T-cell (primary cell): ENCODE data around the gene NIPAL1. TPM values are rescaled to one million over a fixed set of nuclear protein-coding genes. Genes with fewer than 3 reads are reported as not detected.

Source experiments
- ATAC-seq, 4 experiments: fragments of 200-7000 bp in 3 of 4; fragments of 150-1000 bp in 1 of 4; cut with Tn5 transposase; replicated peaks in 1 of 4; 1 replicate in 3 of 4; 2 replicates in 1 of 4; pipeline ENCODE4 v1.10.0; 2021; ENCODE audit warnings: moderate library complexity in 3 of 4, mild to moderate bottlenecking in 2 of 4, moderate number of reproducible peaks in 1 of 4
- CTCF ChIA-PET, 2 donors: fragments of 300-600 bp; sonication (Branson Sonifier 250); formaldehyde crosslinking; loops; one replicate each; lab custom pipeline; 2022; ENCODE audit warnings: antibody characterized with exemption in 2 of 2; lab: Charles Lee
- POLR2A ChIA-PET, 2 donors: fragments of 300-600 bp; sonication (Branson Sonifier 250); formaldehyde crosslinking; loops; one replicate each; lab custom pipeline; 2022; ENCODE audit warnings: antibody characterized with exemption in 2 of 2; lab: Charles Lee
- DNase-seq, 35 experiments: peaks; one replicate each; pipeline versions ENCODE4 v3.0.0 to v3.0.0-alpha.2; 2013 to 2023
- H3K27ac ChIP-seq: one replicate; pipeline ENCODE4 v1.5.1; 2013; ENCODE audit warnings: low read length
- H3K27me3 ChIP-seq, 2 experiments: replicated peaks in 1 of 2; 1 replicate in 1 of 2; 2 replicates in 1 of 2; pipeline versions ENCODE4 v1.6.1 to v1.7.0; 2013; ENCODE audit warnings: low read length in 1 of 2, mixed read lengths in 1 of 2; ENCODE audit not compliant: control insufficient read depth in 2 of 2, insufficient read depth in 2 of 2; ENCODE audit errors: extremely low read depth in 1 of 2
- H3K36me3 ChIP-seq, 2 donors: 1 replicate in 1 of 2; 2 replicates in 1 of 2; pipeline versions ENCODE4 v1.6.1 to v1.7.0; 2013; ENCODE audit warnings: low read length in 1 of 2; ENCODE audit not compliant: control insufficient read depth in 2 of 2, insufficient read depth in 1 of 2; ENCODE audit errors: extremely low read depth in 1 of 2
- H3K4me1 ChIP-seq, 2 experiments: 1 replicate in 1 of 2; 2 replicates in 1 of 2; pipeline versions ENCODE4 v1.6.1 to v1.7.0; 2013; ENCODE audit warnings: low read length in 2 of 2, mixed read lengths in 1 of 2; ENCODE audit not compliant: insufficient read depth in 2 of 2, control insufficient read depth in 1 of 2; ENCODE audit errors: extremely low read depth in 1 of 2
- H3K4me3 ChIP-seq, 2 donors: 1 replicate in 1 of 2; 2 replicates in 1 of 2; pipeline versions ENCODE4 v1.5.1 to v1.7.0; 2013; ENCODE audit warnings: mild to moderate bottlenecking in 2 of 2, low read length in 1 of 2, moderate library complexity in 1 of 2; ENCODE audit not compliant: control insufficient read depth in 1 of 2; ENCODE audit errors: extremely low read depth in 1 of 2
- H3K9me3 ChIP-seq: 2 replicates; pipeline ENCODE4 v1.7.0; 2013
- H3K27ac Mint-ChIP-seq, 2 donors: one replicate each; pipeline ENCODE4 v1.8.0; 2020 to 2021; ENCODE audit warnings: mild to moderate bottlenecking in 2 of 2, mixed read lengths in 2 of 2
- H3K27me3 Mint-ChIP-seq, 2 donors: one replicate each; pipeline ENCODE4 v1.8.0; 2021 to 2022; ENCODE audit warnings: mixed read lengths in 2 of 2
- H3K36me3 Mint-ChIP-seq: one replicate; pipeline ENCODE4 v1.8.0; 2021; ENCODE audit warnings: mixed read lengths
- H3K4me1 Mint-ChIP-seq, 3 donors: one replicate each; pipeline ENCODE4 v1.8.0; 2020 to 2022; ENCODE audit warnings: mixed read lengths in 3 of 3, mild to moderate bottlenecking in 1 of 3
- H3K4me3 Mint-ChIP-seq, 3 donors: one replicate each; pipeline ENCODE4 v1.8.0; 2020 to 2022; ENCODE audit warnings: mild to moderate bottlenecking in 3 of 3, mixed read lengths in 3 of 3, moderate library complexity in 3 of 3
- H3K9me3 Mint-ChIP-seq, 3 donors: one replicate each; pipeline ENCODE4 v1.8.0; 2020 to 2022; ENCODE audit warnings: mixed read lengths in 3 of 3
- WGBS: methylation state at CpG from one replicate; pipeline ENCODE4 v1.1.5; 2013; ENCODE audit warnings: missing lambda C conversion rate; ENCODE audit not compliant: insufficient coverage; 5-methylcytosine and 5-hydroxymethylcytosine counted together
- total RNA-seq, 35 experiments: library from RNA in 6 of 35; stranded (reverse) in 6 of 35; fragments of 120-200 nt in 1 of 35; gene quantifications; one replicate each; pipeline versions ENCODE4 v1.2.1 to v1.2.4 and lab custom pipeline; 2013 to 2026

The NIPAL1 gene
- total RNA-seq, 5 donors from 2014 or later (not counting 1 experiment from before 2014, with no cell fraction given), result 0.77 to 2.9 (median 0.80) TPM

DNA sequence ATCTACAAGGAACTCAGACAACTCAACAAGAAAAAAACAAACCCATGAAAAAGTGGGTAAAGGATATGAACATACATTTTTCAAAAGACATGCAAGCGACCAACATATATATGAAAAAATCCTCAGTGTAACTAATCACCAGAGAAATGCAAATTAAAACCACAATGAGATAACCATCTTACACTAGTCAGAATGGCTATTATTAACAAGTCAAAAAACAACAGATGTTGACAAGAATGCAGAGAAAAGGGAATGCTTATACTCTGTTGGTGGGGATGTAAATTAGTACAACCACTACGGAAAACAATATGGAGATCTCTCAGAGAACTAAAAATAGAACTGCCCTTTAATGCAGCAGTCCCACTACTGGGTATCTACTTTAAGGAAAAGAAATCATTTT, 12.1 kb downstream of the NIPAL1 start:
- H3K27me3 Mint-ChIP-seq, result peaks cover 4 to 11% of the 10 kb centered on the region in 2 donors
- no CpG with 5 or more reads among the region's 2 CpGs for WGBS
- POLR2A ChIA-PET, result no interaction called here
- H3K36me3 ChIP-seq, result no peaks in the 10 kb centered on the region
- no peak overlapping the region for H3K27ac Mint-ChIP-seq
- ATAC-seq (no peak), DNase-seq (no peak)
- CTCF ChIA-PET, result no interaction called here
- peaks cover 0 to 5% (median 2%) of the 10 kb centered on the region in 3 donors for H3K4me1 Mint-ChIP-seq
- H3K4me3 ChIP-seq, result no peak overlapping the region
- no peaks in the 10 kb centered on the region for H3K9me3 ChIP-seq
- H3K36me3 Mint-ChIP-seq, result no peaks in the 10 kb centered on the region
- no peak overlapping the region for H3K4me3 Mint-ChIP-seq
- no peaks in the 10 kb centered on the region for H3K9me3 Mint-ChIP-seq
- H3K4me1 ChIP-seq, result no peaks in the 10 kb centered on the region
- H3K27ac ChIP-seq, result no peak overlapping the region
- peaks cover 0 to 9% of the 10 kb centered on the region in 2 experiments for H3K27me3 ChIP-seq

DNA sequence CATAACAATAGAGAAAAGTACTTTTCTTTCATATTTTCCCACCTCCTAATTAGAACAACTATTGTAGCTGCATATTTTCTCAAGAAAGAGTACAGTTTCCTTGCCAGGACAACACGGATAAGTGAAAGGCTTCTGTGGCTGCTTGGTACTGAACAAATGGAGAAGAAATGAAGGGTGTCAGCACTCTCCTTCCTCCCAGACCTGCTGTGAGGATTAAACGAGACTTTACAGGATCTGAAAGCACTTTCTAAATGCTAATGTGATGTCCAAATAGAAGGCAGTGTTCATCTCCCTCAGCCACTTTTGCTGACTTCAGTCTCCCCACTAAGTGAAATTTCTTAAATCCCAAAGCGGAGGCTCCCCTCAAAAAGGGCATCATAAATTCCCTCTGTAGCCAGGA, 13.9 kb downstream of the NIPAL1 start:
- H3K36me3 ChIP-seq, result no peaks in the 10 kb centered on the region
- WGBS, result no CpG with 5 or more reads among the region's 3 CpGs
- H3K27ac ChIP-seq, result no peak overlapping the region
- no peaks in the 10 kb centered on the region for H3K9me3 ChIP-seq
- ChIA-PET POLR2A (no interaction called here), CTCF (interaction anchor here (0.6 to 4.9 kb wide), 4 partner anchors 12 to 187 kb away, joined by 3 to 46 read pairs (median 4); no protein-coding TSS in a partner anchor)
- ATAC-seq (no peak), DNase-seq (no peak)
- H3K4me1 ChIP-seq, result peaks cover 0 to 4% of the 10 kb centered on the region in 2 experiments
- no peak overlapping the region for H3K4me3 ChIP-seq
- H3K27me3 ChIP-seq, result no peaks in the 10 kb centered on the region
- Mint-ChIP-seq H3K4me1 (peaks cover 1 to 11% (median 6%) of the 10 kb centered on the region in 3 donors), H3K27me3 (peaks cover 0 to 3% of the 10 kb centered on the region in 2 donors), H3K36me3 (no peaks in the 10 kb centered on the region), H3K27ac (no peak overlapping the region), H3K4me3 (no peak overlapping the region), H3K9me3 (no peaks in the 10 kb centered on the region)

DNA sequence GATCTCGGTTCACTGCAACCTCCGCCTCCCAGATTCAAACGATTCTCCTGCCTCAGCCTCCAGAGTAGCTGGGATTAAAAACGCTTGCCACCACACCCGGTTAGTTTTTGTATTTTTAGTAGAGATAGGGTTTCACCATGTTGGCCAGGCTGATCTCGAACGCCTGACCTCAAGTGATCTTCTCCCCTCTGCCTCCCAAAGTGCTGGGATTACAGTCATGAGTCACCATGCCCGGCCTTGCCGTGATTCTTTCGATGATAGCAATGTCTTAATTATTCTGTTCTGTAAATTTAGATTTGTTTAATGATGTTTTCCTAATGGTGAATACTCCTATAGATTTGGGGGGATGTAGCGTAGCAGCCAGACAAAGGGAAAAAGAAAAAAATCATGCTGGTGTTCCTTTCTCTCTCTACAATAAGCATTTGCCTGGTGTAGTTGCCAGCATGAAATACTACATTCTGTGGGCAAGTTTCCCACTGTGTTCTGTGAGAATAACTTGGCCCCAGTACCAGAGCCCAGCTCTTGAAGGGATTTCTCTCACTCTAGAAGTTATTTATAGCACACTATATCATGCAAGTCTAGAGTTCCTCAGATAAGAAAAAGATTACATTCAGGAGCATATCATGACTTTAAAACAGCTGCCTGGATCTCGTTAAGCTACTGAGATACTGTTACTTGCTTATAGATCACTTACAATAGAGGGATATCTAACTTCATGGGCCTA, 15.4 kb downstream of the NIPAL1 start:
- POLR2A ChIA-PET, result no interaction called here
- H3K27me3 Mint-ChIP-seq, result no peaks in the 10 kb centered on the region
- H3K27ac Mint-ChIP-seq, result no peak overlapping the region
- H3K9me3 Mint-ChIP-seq, result no peaks in the 10 kb centered on the region
- CTCF ChIA-PET, result interaction anchor here (0.7 to 5.0 kb wide), 14 partner anchors 9 to 109 kb away, joined by 3 to 46 read pairs (median 4); no protein-coding TSS in a partner anchor
- H3K36me3 Mint-ChIP-seq, result no peaks in the 10 kb centered on the region
- no peak for DNase-seq
- no peak for ATAC-seq
- peaks cover 0 to 4% of the 10 kb centered on the region in 2 experiments for H3K4me1 ChIP-seq
- H3K27ac ChIP-seq, result no peak overlapping the region
- 100% methylated on average over 2 of the region's 12 CpGs for WGBS
- no peak overlapping the region for H3K4me3 ChIP-seq
- H3K4me3 Mint-ChIP-seq, result no peak overlapping the region
- no peaks in the 10 kb centered on the region for H3K9me3 ChIP-seq
- H3K36me3 ChIP-seq, result no peaks in the 10 kb centered on the region
- H3K4me1 Mint-ChIP-seq, result peaks cover 5 to 23% (median 9%) of the 10 kb centered on the region in 3 donors
- H3K27me3 ChIP-seq, result no peaks in the 10 kb centered on the region

DNA sequence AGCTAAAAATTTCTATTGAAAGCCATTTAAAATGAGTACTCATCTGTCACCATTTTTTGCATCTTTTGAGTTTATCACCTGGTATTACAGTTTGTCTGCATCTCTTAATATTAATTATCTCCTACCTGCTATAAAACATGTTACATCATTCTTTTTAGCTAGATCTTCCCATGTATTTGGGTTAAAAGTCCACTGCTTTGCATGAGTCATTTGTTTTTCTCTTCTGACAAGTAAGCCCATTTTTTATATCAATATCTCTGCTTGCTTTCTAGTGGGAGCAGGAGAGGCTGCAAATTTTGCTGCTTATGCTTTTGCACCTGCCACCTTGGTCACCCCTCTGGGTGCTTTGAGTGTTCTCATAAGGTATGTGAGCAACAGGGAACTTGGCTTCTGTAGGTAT, 16.1 kb downstream of the NIPAL1 start:
- H3K4me1 ChIP-seq, result peaks cover 0 to 4% of the 10 kb centered on the region in 2 experiments
- ChIA-PET CTCF (interaction anchor here (0.6 to 5.0 kb wide), 15 partner anchors 9 to 153 kb away, joined by 3 to 46 read pairs (median 4); no protein-coding TSS in a partner anchor), POLR2A (no interaction called here)
- no peaks in the 10 kb centered on the region for H3K9me3 ChIP-seq
- H3K4me3 ChIP-seq, result no peak overlapping the region
- ATAC-seq (no peak), DNase-seq (no peak)
- H3K4me1 Mint-ChIP-seq, result peaks cover 6 to 24% (median 12%) of the 10 kb centered on the region in 3 donors
- H3K36me3 Mint-ChIP-seq, result no peaks in the 10 kb centered on the region
- no peaks in the 10 kb centered on the region for H3K27me3 ChIP-seq
- no peaks in the 10 kb centered on the region for H3K9me3 Mint-ChIP-seq
- H3K27me3 Mint-ChIP-seq, result no peaks in the 10 kb centered on the region
- H3K27ac ChIP-seq, result no peak overlapping the region
- H3K27ac Mint-ChIP-seq, result no peak overlapping the region
- H3K4me3 Mint-ChIP-seq, result no peak overlapping the region
- no peaks in the 10 kb centered on the region for H3K36me3 ChIP-seq

DNA sequence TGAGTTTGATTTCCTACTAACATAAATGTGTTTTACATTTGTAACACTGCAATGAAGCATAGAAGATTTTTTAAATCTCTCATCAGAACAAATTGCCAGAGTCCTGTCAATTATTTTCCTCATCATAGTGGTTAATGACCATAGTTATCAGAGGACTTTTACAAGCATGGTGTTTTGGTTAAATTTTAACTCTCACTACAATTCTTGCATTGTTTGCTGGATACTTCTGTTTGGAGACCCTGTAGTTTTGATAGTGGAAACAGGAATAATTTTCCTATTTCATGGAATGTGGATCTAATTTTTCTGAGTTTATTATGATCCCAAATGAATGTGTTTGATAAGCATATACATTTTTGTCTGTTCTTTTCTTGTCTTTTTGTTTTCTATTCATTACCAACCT, 16.8 kb downstream of the NIPAL1 start:
- peaks cover 0 to 4% of the 10 kb centered on the region in 2 experiments for H3K4me1 ChIP-seq
- no peaks in the 10 kb centered on the region for H3K27me3 Mint-ChIP-seq
- H3K4me3 ChIP-seq, result no peak overlapping the region
- H3K9me3 Mint-ChIP-seq, result no peaks in the 10 kb centered on the region
- no peak overlapping the region for H3K27ac ChIP-seq
- no peaks in the 10 kb centered on the region for H3K9me3 ChIP-seq
- CTCF ChIA-PET, result interaction anchor here (0.5 to 5.0 kb wide), 16 partner anchors 11 to 159 kb away, joined by 3 to 46 read pairs (median 6); no protein-coding TSS in a partner anchor
- H3K27ac Mint-ChIP-seq, result no peak overlapping the region
- no peak for ATAC-seq
- no peaks in the 10 kb centered on the region for H3K36me3 Mint-ChIP-seq
- POLR2A ChIA-PET, result interaction anchor here (0.6 to 0.7 kb wide), 3 partner anchors 14 to 119 kb away, joined by 3 to 4 read pairs (median 3); partner anchors contain the start of gene NFXL1 (in 1 of the 2)
- peaks cover 6 to 23% (median 12%) of the 10 kb centered on the region in 3 donors for H3K4me1 Mint-ChIP-seq
- H3K36me3 ChIP-seq, result no peaks in the 10 kb centered on the region
- no peak for DNase-seq
- H3K27me3 ChIP-seq, result no peaks in the 10 kb centered on the region
- no peak overlapping the region for H3K4me3 Mint-ChIP-seq

DNA sequence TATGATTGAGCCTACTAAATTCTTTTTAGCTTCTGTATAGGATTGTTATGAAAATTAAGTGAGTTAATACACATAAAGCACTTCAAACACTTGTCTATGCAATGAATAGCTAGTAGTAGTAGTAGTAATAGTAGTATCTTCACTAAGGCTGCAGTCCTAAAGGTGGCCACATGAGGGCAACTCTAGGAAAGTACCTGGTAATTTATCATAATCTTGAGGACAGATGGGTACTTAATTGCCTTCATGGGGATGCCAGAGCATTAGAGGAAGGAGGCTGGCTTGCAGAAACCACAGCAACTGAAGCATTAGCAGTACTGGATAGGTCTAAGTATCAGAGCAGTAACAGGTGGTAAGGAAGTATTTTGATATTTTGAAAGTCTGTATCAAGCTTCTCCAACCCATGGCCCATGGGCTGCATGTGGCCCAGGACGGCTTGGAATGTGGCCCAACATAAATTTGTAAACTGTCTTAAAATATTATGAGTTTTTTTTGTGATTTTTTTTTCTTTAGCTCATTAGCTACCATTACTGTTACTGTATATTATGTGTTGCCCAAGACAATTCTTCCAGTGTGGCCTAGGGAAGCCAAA, 17.3 kb downstream of the NIPAL1 start:
- Mint-ChIP-seq H3K9me3 (no peaks in the 10 kb centered on the region), H3K4me1 (peaks cover 6 to 20% (median 12%) of the 10 kb centered on the region in 3 donors), H3K36me3 (no peaks in the 10 kb centered on the region), H3K27me3 (no peaks in the 10 kb centered on the region), H3K4me3 (no peak overlapping the region), H3K27ac (no peak overlapping the region)
- H3K27me3 ChIP-seq, result no peaks in the 10 kb centered on the region
- ChIA-PET POLR2A (interaction anchor here (0.6 to 0.7 kb wide), 5 partner anchors 14 to 808 kb away, joined by 3 to 4 read pairs (median 3); partner anchors contain the start of gene NFXL1 (in 1 of the 2)), CTCF (interaction anchor here (0.5 to 5.0 kb wide), 23 partner anchors 10 to 159 kb away, joined by 3 to 46 read pairs (median 5); no protein-coding TSS in a partner anchor)
- peak in 34 of 35 experiments; percentile 28 to 74 (median 53) for DNase-seq
- H3K9me3 ChIP-seq, result no peaks in the 10 kb centered on the region
- no CpG with 5 or more reads among the region's 1 CpG for WGBS
- peak; percentile 75 to 85 (median 82) for ATAC-seq
- H3K4me1 ChIP-seq, result peaks cover 0 to 4% of the 10 kb centered on the region in 2 experiments
- no peak overlapping the region for H3K4me3 ChIP-seq
- no peak overlapping the region for H3K27ac ChIP-seq
- H3K36me3 ChIP-seq, result no peaks in the 10 kb centered on the region
